ENCODE data around the gene MKKS.

GRCh38 chr20:10436053-10436699 is 2.2 kb upstream of the MKKS start:
- TF ChIP-seq BCL6 (CRISPR knock-in tag; IDR thresholded peaks at IDR 0.05): no peak
- TF ChIP-seq CTCF (IDR thresholded peaks at IDR 0.05 in 2 of 3, conservative IDR thresholded peaks at IDR 0.05 in 1 of 3; ENCODE audit: insufficient read depth in 2 of 3, low read depth in 1 of 3, low read length in 3 of 3): no peak
- TF ChIP-seq POLR2AphosphoS5 (IDR thresholded peaks at IDR 0.05; ENCODE audit: control insufficient read depth, insufficient read depth, low read depth, low read length): no peak
- no peak for TF ChIP-seq ZNF384 (IDR thresholded peaks at IDR 0.05; ENCODE audit: low read depth, low read length)
